GM23338 (cell line): ENCODE data around the gene ASCL5. TPM values are rescaled to one million over a fixed set of nuclear protein-coding genes. Genes with fewer than 3 reads are reported as not detected.

Experiments
- ATAC-seq: fragments of 200-7000 bp; cut with Tn5 transposase; 3 replicates; pipeline ENCODE4 v1.9.1; 2020
- DNase-seq: peaks from one replicate; pipeline ENCODE4 v3.0.0-alpha.2; 2015; ENCODE audit warnings: low spot score
- H2AFZ ChIP-seq: fragments of 200-600 bp; sonication (generic); 2 replicates; pipeline ENCODE4 v1.8.0; 2016; ENCODE audit warnings: antibody characterized with exemption, mild to moderate bottlenecking, moderate library complexity
- H3F3A ChIP-seq: fragments of 200-600 bp; sonication (generic); replicated peaks from 2 replicates; pipeline ENCODE4 v1.8.0; 2017; ENCODE audit warnings: antibody characterized with exemption, mixed run types, low read depth
- H3K27ac ChIP-seq: fragments of 200-600 bp; sonication (generic); 2 replicates; pipeline ENCODE4 v1.6.1; 2016; ENCODE audit warnings: low read depth
- H3K27me3 ChIP-seq: fragments of 200-600 bp; sonication (generic); 2 replicates; pipeline ENCODE4 v1.8.0; 2016; ENCODE audit warnings: mild to moderate bottlenecking, mixed run types, moderate library complexity; ENCODE audit not compliant: insufficient read depth
- H3K36me3 ChIP-seq: fragments of 200-600 bp; sonication (generic); 2 replicates; pipeline ENCODE4 v1.8.0; 2016; ENCODE audit warnings: mild to moderate bottlenecking; ENCODE audit not compliant: insufficient read depth
- H3K4me1 ChIP-seq: fragments of 200-600 bp; sonication (generic); 2 replicates; pipeline ENCODE4 v1.8.0; 2016; ENCODE audit warnings: mild to moderate bottlenecking, moderate library complexity; ENCODE audit not compliant: insufficient read depth
- H3K4me2 ChIP-seq: fragments of 200-600 bp; sonication (generic); 2 replicates; pipeline ENCODE4 v1.7.1; 2017; ENCODE audit warnings: mixed run types
- H3K4me3 ChIP-seq: fragments of 200-600 bp; sonication (generic); 2 replicates; pipeline ENCODE4 v1.6.1; 2016; ENCODE audit warnings: mixed run types
- H3K79me2 ChIP-seq: fragments of 200-600 bp; sonication (generic); replicated peaks from 2 replicates; pipeline ENCODE4 v1.8.0; 2017; ENCODE audit warnings: mild to moderate bottlenecking; ENCODE audit not compliant: insufficient read depth
- H3K9me2 ChIP-seq: fragments of 200-600 bp; sonication (generic); 2 replicates; pipeline ENCODE4 v1.8.0; 2017; ENCODE audit not compliant: insufficient read depth
- H4K20me1 ChIP-seq: fragments of 200-600 bp; sonication (generic); replicated peaks from 2 replicates; pipeline ENCODE4 v1.8.0; 2017; ENCODE audit warnings: mild to moderate bottlenecking; ENCODE audit not compliant: insufficient read depth
- H3K27ac Mint-ChIP-seq: 2 replicates; pipeline ENCODE4 v1.8.0; 2020; ENCODE audit warnings: inconsistent platforms, mild to moderate bottlenecking, moderate library complexity, mixed read lengths
- H3K27me3 Mint-ChIP-seq: 3 replicates; pipeline ENCODE4 v1.8.0; 2022; ENCODE audit warnings: low read depth, mild to moderate bottlenecking, moderate library complexity, mixed read lengths, inconsistent platforms; ENCODE audit not compliant: insufficient read depth, poor library complexity
- H3K36me3 Mint-ChIP-seq: 3 replicates; pipeline ENCODE4 v1.8.0; 2021; ENCODE audit warnings: low read depth, mild to moderate bottlenecking, inconsistent platforms, moderate library complexity, mixed read lengths
- H3K4me1 Mint-ChIP-seq: 3 replicates; pipeline ENCODE4 v1.8.0; 2020; ENCODE audit warnings: mild to moderate bottlenecking, inconsistent platforms, mixed read lengths
- H3K4me3 Mint-ChIP-seq: 3 replicates; pipeline ENCODE4 v1.8.0; 2021; ENCODE audit warnings: moderate library complexity, mild to moderate bottlenecking, inconsistent platforms, mixed read lengths
- H3K9me3 Mint-ChIP-seq: 3 replicates; pipeline ENCODE4 v1.8.0; 2020; ENCODE audit warnings: moderate library complexity, mild to moderate bottlenecking, inconsistent platforms, mixed read lengths
- EZH2 ChIP-seq: fragments of 200-600 bp; sonication (generic); IDR thresholded peaks from one replicate; pipeline ENCODE4 v1.8.0; 2017; ENCODE audit warnings: antibody characterized with exemption, mild to moderate bottlenecking, low read depth; ENCODE audit not compliant: unreplicated experiment
- EZH2phosphoT487 ChIP-seq: fragments of 200-600 bp; sonication (generic); IDR thresholded peaks from one replicate; pipeline ENCODE4 v1.8.1; 2018; ENCODE audit warnings: antibody characterized with exemption; ENCODE audit not compliant: unreplicated experiment
- JUNB ChIP-seq: IDR thresholded peaks from one replicate; pipeline ENCODE4 v1.6.1; 2016; ENCODE audit warnings: antibody characterized with exemption; ENCODE audit not compliant: unreplicated experiment
- NANOG ChIP-seq: IDR thresholded peaks from 2 replicates; pipeline ENCODE4 v1.6.1; 2016; ENCODE audit warnings: antibody characterized with exemption, borderline replicate concordance
- STAT1 ChIP-seq: IDR thresholded peaks from one replicate; pipeline ENCODE4 v1.6.1; 2016; ENCODE audit warnings: antibody characterized with exemption; ENCODE audit not compliant: unreplicated experiment
- ZNF114 ChIP-seq: fragments of 250-450 bp; sonication (Bioruptor Pico); IDR thresholded peaks from 2 replicates; pipeline ENCODE4 v1.5.0; 2020; ENCODE audit warnings: mild to moderate bottlenecking, moderate library complexity
- ZNF331 ChIP-seq: fragments of 250-450 bp; sonication (Bioruptor Pico); IDR thresholded peaks from 2 replicates; pipeline ENCODE4 v1.5.0; 2020; ENCODE audit warnings: low read depth, mild to moderate bottlenecking, moderate library complexity
- polyA plus RNA-seq: library from polyadenylated mRNA; unstranded; fragments of >200 nt; fragmentation: Nextera tagmentation; extraction: Ambion mirVana; gene quantifications from 2 replicates; pipeline ENCODE4 v1.2.1, GENCODE V29; 2016
- total RNA-seq: library from RNA; depleted of rRNA; stranded (reverse); fragments of >200 nt; shearing (Covaris generic); gene quantifications from 2 replicates; pipeline ENCODE4 v1.2.3, GENCODE V29; 2014
- TF ChIP-seq, protein P1 (sequence below), 2 experiments: fragments of 200-600 bp in 1 of 2; sonication (generic) in 1 of 2; conservative IDR thresholded peaks; 2 replicates each; pipeline versions ENCODE4 v1.5.1 to v1.6.1; 2016 to 2017; ENCODE audit warnings: antibody characterized with exemption in 2 of 2, low read depth in 2 of 2, mild to moderate bottlenecking in 2 of 2, moderate library complexity in 1 of 2
- TF ChIP-seq, protein P2 (sequence below): IDR thresholded peaks from 2 replicates; pipeline ENCODE4 v1.6.1; 2016; ENCODE audit warnings: antibody characterized with exemption
- TF ChIP-seq, protein P3 (sequence below): IDR thresholded peaks from one replicate; pipeline ENCODE4 v1.6.1; 2018; ENCODE audit warnings: antibody characterized with exemption; ENCODE audit not compliant: unreplicated experiment

The ASCL5 gene
- total and polyA plus RNA-seq, 2 experiments from 2014 or later, result not detected

DNA sequence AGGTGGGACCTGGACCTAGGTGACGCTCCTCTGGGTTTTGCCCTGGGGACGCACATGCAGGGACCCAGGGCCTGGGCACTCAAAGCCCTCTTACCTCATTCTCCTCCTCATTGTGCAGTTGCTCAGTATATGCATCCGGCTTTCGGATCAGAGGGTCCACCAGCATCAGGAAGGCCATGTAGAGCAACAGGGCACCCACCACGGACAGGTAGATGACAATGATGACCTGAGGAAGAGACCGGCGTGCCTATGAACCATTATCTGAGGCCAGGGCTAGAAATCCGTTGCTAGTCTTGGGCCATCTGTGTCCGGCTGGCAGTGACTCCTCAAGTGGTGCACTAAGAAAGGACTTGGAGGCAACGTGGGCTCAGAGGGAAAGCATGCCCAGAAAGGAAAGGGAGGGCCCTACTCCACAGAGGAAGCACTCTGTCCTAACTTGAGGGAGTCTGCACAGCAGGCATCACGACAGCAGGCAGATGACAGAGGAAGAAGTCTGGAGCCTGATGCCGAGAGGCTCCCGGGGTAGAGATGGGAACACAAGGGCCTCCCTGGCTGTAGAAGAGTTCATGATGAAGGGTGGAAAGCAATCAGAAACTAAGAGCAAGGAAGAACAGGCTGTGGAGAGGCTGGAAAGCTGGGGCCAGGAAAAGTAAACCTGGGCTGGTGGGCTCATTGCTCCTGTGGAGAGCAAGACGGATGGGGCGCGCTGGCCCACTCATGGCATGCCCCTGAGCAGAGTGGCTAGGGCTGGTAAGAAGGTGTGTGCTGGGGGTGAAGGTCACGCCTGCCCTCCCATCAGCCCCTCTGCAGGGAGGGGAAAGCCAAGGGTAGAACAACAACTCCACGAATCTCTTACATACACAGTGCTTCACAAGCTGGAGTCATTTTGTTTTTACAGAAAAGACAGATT, 17.0 kb upstream of the ASCL5 start (continued):
- TF ChIP-seq, protein P1, sequence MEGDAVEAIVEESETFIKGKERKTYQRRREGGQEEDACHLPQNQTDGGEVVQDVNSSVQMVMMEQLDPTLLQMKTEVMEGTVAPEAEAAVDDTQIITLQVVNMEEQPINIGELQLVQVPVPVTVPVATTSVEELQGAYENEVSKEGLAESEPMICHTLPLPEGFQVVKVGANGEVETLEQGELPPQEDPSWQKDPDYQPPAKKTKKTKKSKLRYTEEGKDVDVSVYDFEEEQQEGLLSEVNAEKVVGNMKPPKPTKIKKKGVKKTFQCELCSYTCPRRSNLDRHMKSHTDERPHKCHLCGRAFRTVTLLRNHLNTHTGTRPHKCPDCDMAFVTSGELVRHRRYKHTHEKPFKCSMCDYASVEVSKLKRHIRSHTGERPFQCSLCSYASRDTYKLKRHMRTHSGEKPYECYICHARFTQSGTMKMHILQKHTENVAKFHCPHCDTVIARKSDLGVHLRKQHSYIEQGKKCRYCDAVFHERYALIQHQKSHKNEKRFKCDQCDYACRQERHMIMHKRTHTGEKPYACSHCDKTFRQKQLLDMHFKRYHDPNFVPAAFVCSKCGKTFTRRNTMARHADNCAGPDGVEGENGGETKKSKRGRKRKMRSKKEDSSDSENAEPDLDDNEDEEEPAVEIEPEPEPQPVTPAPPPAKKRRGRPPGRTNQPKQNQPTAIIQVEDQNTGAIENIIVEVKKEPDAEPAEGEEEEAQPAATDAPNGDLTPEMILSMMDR (conservative IDR thresholded peaks at IDR 0.05; ENCODE audit: low read depth in 2 of 2), result no peak
- TF ChIP-seq EZH2 (no peak), STAT1 (no peak), ZNF114 (CRISPR knock-in tag) (no peak), EZH2phosphoT487 (no peak)
- TF ChIP-seq, protein P2, sequence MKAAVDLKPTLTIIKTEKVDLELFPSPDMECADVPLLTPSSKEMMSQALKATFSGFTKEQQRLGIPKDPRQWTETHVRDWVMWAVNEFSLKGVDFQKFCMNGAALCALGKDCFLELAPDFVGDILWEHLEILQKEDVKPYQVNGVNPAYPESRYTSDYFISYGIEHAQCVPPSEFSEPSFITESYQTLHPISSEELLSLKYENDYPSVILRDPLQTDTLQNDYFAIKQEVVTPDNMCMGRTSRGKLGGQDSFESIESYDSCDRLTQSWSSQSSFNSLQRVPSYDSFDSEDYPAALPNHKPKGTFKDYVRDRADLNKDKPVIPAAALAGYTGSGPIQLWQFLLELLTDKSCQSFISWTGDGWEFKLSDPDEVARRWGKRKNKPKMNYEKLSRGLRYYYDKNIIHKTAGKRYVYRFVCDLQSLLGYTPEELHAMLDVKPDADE, result no peak

DNA sequence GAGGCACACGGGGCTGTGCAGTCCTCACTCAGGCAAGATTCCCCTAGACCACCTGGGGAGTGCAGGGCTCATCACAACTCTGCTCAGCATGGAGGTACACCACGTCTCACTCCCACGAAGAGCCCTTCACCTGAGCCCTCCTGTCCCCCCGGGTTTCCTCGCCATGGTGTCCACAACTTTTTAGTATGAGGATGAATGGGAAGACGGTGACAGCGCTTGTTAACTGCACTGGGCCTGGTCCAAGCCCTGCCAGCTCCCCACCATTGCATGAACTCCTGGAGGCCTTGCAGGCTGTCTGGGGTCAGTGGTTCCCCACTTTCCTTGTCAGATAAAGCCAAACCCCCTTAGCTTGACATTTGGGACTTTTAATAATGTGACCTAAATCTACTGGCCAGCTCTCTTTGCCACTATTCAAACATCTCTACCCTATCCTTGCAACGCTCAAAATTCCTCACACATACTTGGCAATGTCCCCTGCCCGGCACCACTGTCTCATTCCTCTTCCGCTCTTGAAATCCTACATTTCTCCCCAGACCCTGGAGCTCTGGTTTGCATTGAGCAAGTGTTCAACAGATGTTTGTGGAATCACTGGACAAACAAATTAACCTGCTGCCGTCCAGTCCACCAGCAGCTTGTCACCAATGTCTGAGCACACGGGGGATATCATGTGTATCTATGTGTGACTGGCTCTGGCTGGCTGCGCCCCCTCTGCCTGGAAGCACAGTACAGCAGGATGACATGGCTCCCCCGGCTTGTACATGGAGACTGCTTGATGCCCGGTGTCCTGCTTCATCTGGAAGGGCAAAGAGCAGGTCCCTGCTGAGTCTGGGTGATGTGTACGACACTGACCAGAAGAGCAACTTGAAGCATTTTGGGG, 16.1 kb upstream of the ASCL5 start:
- H3K4me3 ChIP-seq, result no peak overlapping the region
- no peaks in the 10 kb centered on the region for H3K27me3 ChIP-seq
- Mint-ChIP-seq H3K9me3 (no peaks in the 10 kb centered on the region), H3K4me1 (no peaks in the 10 kb centered on the region), H3K27me3 (peaks cover 3% of the 10 kb centered on the region), H3K27ac (no peak overlapping the region), H3K4me3 (no peak overlapping the region), H3K36me3 (peaks cover 89% of the 10 kb centered on the region)
- no peaks in the 10 kb centered on the region for H3K4me1 ChIP-seq
- DNase-seq (no peak), ATAC-seq (no peak)
- peaks cover 11% of the 10 kb centered on the region; the same call in 1 of the 2 replicates for H4K20me1 ChIP-seq
- no peaks in the 10 kb centered on the region for H3K9me2 ChIP-seq
- no peak overlapping the region for H3K4me2 ChIP-seq
- H3F3A ChIP-seq, result no peaks in the 10 kb centered on the region
- no peaks in the 10 kb centered on the region for H3K79me2 ChIP-seq
- H3K27ac ChIP-seq, result no peak overlapping the region
- peaks cover 23% of the 10 kb centered on the region for H3K36me3 ChIP-seq
- no peak overlapping the region for H2AFZ ChIP-seq
- TF ChIP-seq, protein P3, sequence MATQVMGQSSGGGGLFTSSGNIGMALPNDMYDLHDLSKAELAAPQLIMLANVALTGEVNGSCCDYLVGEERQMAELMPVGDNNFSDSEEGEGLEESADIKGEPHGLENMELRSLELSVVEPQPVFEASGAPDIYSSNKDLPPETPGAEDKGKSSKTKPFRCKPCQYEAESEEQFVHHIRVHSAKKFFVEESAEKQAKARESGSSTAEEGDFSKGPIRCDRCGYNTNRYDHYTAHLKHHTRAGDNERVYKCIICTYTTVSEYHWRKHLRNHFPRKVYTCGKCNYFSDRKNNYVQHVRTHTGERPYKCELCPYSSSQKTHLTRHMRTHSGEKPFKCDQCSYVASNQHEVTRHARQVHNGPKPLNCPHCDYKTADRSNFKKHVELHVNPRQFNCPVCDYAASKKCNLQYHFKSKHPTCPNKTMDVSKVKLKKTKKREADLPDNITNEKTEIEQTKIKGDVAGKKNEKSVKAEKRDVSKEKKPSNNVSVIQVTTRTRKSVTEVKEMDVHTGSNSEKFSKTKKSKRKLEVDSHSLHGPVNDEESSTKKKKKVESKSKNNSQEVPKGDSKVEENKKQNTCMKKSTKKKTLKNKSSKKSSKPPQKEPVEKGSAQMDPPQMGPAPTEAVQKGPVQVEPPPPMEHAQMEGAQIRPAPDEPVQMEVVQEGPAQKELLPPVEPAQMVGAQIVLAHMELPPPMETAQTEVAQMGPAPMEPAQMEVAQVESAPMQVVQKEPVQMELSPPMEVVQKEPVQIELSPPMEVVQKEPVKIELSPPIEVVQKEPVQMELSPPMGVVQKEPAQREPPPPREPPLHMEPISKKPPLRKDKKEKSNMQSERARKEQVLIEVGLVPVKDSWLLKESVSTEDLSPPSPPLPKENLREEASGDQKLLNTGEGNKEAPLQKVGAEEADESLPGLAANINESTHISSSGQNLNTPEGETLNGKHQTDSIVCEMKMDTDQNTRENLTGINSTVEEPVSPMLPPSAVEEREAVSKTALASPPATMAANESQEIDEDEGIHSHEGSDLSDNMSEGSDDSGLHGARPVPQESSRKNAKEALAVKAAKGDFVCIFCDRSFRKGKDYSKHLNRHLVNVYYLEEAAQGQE, result no peak
- TF ChIP-seq NANOG (no peak), JUNB (no peak), ZNF331 (CRISPR knock-in tag) (no peak)
